HL-60 (cell line): Measurements from ENCODE around the gene BUD31.

Experiments used
- CTCF ChIP-seq: IDR thresholded peaks from one replicate; pipeline ENCODE4 v1.5.1; 2011; ENCODE audit warnings: low read length, control low read depth, inconsistent platforms; ENCODE audit not compliant: insufficient read depth
- GABPA ChIP-seq: IDR thresholded peaks from 2 replicates; pipeline ENCODE4 v1.6.1; 2012; ENCODE audit warnings: low read depth
- POLR2AphosphoS5 ChIP-seq: IDR thresholded peaks from 2 replicates; pipeline ENCODE4 v1.6.1; 2012; ENCODE audit warnings: low read depth

- TF ChIP-seq POLR2AphosphoS5, result no peak
- no peak for TF ChIP-seq CTCF
- no peak for TF ChIP-seq GABPA
These were observed 51.9 kb downstream of the BUD31 start for GRCh38 chr7:99460651-99461050.
